DOHH2 (cell line): ENCODE results near the gene MYO1A.

Source experiments
- EZH2phosphoT487 ChIP-seq: fragments of 200-600 bp; sonication (generic); IDR thresholded peaks from 2 replicates; pipeline ENCODE4 v1.6.1; 2017; ENCODE audit warnings: borderline replicate concordance, mild to moderate bottlenecking, antibody characterized with exemption, low read length, moderate library complexity, mixed read lengths
- TF ChIP-seq, protein P1 (sequence below): fragments of 200-600 bp; sonication (generic); IDR thresholded peaks from one replicate; pipeline ENCODE4 v1.5.1; 2014; ENCODE audit warnings: antibody characterized with exemption, mild to moderate bottlenecking, low read depth, low read length; ENCODE audit not compliant: poor library complexity, severe bottlenecking

DNA sequence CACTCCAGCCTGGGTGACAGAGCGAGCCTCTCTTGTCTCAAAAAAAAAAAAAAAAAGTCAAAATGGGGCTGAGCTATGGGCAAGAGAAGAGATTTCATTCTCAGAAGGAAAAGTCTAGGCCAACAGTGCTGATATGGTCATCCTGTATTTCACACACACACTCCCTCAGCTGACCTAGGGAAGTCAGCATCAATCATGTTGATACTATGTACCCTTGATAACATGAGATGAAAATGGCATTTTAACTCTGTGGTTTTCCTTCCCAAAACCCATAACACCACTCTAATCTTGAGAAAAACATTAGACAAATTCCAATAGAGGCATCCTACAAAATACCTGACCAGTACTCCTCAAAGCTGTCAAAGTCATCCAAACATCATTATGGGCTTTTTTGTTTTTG lies 30.9 kb upstream of the MYO1A start:
- TF ChIP-seq, protein P1, sequence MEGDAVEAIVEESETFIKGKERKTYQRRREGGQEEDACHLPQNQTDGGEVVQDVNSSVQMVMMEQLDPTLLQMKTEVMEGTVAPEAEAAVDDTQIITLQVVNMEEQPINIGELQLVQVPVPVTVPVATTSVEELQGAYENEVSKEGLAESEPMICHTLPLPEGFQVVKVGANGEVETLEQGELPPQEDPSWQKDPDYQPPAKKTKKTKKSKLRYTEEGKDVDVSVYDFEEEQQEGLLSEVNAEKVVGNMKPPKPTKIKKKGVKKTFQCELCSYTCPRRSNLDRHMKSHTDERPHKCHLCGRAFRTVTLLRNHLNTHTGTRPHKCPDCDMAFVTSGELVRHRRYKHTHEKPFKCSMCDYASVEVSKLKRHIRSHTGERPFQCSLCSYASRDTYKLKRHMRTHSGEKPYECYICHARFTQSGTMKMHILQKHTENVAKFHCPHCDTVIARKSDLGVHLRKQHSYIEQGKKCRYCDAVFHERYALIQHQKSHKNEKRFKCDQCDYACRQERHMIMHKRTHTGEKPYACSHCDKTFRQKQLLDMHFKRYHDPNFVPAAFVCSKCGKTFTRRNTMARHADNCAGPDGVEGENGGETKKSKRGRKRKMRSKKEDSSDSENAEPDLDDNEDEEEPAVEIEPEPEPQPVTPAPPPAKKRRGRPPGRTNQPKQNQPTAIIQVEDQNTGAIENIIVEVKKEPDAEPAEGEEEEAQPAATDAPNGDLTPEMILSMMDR, result no peak
- TF ChIP-seq EZH2phosphoT487, result no peak
